DMS 273 (cell line): ENCODE measurements around the gene IRF2BP1.

Experiments
- DNase-seq: peaks from one replicate; lab custom pipeline; 2025; ENCODE audit not compliant: unreplicated experiment; lab: John Stamatoyannopoulos, UW

The IRF2BP1 gene

DNA sequence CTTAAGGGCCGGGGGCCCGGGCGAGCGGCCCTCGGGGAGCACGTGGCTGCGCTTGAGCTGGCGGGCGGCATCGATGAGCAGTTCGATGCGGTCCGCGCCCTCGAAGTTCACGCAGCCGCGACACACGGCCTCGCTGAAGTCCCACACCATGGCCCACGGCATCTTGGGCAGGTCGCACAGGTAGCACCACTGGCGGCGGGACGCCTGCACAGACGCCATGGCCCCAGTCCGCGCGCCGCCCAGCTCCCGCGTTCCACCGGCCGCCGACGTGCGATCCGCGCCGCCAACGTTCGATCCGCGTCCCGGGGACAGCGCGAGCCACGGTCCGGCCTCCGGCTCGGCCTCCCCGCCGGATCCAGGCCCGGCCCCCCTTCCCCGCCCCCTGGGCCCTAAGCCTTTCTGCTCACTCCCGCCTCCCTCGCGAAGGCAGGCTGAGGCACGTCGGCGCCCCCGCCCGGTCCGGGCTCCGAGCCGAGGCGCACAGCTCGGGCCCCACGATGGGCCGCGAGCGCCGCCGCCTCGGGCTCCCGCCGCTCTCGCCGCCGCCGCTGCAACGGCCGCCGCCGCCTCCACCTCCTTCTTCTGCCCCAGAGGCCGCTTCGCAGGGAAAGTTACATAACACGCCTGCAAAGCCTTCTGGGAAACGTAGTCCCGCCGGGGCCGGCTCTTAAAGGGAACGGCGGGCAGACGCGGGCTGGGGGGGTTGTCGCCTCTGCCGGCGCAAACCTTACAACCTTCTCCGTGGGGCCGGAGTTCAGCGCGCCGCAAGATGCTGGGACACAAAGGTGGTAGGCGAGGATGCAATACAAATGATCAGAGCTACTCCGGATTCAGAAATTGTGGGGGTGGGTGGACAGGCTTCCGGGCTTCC, at the start of gene IRF2BP1:
Gene IRF2BP1, minus strand, starts transcription at position 586 of the 871 bp plus-strand sequence. Its CDS starts 367 bp downstream, at position 219.
- peak; percentile 97 for DNase-seq

DNA sequence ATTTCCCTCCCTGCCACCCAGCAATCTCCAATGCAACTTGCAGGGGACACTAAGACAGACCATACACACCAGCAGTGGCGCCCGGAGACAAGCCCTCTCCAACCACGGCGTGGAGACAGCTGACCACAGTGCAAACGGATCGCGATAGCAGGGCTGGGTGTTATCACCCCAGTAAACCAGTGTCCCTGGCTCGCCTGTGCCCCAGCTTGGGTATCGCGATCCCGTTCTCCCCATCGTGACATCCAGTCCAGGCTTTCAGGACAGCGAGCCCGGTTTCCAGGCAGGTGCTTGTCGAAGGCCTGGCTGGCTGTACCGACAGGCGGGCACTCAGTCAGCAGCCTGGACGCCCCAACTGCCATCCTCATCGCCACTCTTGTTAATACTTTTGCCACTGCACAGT, 49.3 kb upstream of the IRF2BP1 start:
- no peak for DNase-seq

GRCh38 chr19:45934551-45935230, 48.8 kb upstream of the IRF2BP1 start:
- no peak for DNase-seq

GRCh38 chr19:45933759-45934158, 47.8 kb upstream of the IRF2BP1 start:
- no peak for DNase-seq

DNA sequence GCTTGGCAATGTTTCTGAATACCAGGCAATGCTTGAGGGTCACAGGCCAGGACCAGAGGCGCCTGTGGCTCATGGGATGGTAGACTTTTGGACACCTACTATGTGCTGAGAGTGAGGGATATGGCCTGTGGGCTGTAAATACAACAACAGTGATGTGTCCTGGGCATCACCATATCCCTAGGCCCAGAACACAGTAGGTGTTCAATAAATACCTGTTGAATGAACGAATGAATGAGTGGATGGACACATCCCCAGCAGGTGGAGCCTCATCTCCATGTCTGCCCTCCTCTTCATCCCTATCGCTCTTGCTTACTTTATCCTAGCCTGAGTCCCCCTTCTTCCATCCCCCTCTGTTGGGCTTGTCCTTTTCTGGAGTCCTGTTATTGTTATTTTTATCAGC, 45.1 kb upstream of the IRF2BP1 start:
- DNase-seq: no peak

DNA sequence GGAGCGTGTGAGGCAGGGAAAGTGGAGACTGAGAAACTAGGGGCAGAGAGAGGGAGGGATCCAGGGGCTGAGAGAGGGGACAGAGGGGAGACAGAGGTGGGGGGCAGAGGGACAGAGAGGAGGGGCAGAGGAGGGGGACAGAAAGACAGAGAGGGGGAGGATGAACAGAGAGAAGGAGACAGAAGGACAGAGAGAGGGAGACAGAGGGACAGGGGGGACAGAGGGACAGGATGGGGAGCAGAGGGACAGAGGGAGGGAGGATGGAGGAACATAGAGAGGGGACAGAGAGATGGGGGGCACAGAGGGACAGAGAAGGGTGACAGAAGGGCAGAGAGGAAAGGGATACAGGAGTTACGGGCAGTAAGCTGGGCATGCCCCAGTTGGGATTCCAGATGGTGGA, 43.3 kb upstream of the IRF2BP1 start:
- no peak for DNase-seq

DNA sequence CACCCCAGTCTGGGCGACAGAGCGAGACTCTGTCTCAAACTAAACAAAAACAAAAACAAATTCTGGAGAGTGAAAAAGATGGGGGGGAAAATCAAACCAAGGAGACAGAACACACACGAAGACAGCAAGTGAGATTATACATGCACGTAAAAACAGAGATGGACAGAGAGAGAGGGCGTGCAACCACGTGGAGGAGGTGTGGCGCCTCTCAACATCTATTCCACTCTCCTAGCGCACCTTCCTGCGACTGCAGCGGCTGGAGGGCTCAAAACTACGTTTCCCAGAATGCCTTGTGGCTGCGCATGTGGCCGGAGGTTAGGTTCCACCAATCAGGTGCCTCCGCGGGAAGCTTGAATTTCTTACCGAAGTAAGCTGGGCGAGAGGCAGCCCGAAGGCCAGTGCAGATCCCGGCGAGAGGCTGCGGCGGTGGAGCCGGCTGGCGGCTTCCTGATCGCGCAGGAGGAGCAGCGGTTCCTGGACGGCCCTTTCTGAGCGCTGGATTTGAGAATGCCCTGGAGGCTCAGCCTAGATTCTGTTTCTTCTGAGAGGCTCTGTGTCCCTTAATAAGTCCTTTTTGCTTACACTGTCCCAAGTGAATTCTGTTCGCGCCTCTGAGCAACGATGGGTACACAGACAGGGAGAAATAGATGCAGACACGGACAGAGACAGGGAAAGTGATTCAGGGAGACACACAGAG, 41.8 kb upstream of the IRF2BP1 start:
- DNase-seq: peak; percentile 99

GRCh38 chr19:45924891-45925447, 39.0 kb upstream of the IRF2BP1 start:
- DNase-seq: no peak

GRCh38 chr19:45922281-45922680, 36.3 kb upstream of the IRF2BP1 start:
- DNase-seq: peak; percentile 47

- no peak for DNase-seq
Observed at GRCh38 chr19:45920458-45920857, 34.5 kb upstream of the IRF2BP1 start.

- no peak for DNase-seq
Observed at GRCh38 chr19:45919678-45920077, 33.7 kb upstream of the IRF2BP1 start.

GRCh38 chr19:45918721-45919120, 32.8 kb upstream of the IRF2BP1 start:
- no peak for DNase-seq

GRCh38 chr19:45917421-45918091, 31.6 kb upstream of the IRF2BP1 start:
- DNase-seq: no peak

DNA sequence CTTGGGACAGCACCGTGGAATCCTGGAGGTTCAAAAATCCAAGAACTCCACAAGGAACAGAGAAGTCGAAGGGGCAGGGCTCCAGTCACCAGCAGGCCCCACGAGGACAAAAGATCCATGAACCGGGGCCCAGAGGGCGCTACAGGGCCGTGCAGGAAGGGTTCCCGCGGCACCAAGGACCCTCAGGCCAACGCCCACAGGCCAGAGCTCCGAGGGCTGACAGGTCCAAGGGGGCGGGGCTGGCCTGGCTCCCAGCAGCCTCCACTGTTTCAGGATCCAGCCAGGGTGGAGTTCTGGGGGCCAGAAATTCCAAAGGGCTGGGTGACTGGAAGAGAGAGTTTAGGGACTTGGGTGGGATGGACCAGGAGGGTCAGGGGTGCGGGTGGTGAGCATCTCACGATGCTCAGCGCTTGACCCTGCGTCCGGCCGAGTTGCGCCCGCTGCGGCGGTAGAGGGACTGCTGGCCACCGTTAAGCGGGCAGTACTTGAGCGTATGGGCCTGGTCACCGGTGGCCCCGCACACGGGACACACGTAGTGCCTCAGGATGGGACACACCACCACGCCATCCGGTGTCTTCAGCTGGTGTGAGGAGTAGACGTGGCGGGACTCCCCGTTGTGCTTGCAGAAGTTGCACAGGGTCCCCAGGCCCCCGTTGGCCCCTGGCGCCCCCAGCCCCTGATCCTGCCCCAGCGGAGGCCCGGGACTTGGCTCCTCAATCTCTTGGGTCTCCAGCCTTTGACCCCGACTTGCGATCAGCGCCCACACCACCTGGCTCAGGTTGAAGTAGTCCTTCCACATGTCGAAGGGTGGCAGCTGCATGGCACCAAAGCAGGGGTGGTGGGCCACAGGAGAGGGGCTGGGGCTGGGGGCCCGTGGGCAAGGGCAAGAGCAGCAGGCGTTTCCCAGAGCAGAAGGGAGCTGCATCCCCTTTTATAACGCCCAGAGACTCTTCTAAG, 28.2 kb upstream of the IRF2BP1 start, which contains the start of gene NANOS2:
Gene NANOS2, minus strand, starts transcription at position 905 of the 957 bp plus-strand sequence. Its CDS starts 85 bp downstream, at position 820.
- peak; percentile 64 for DNase-seq

- DNase-seq: no peak
Observed at GRCh38 chr19:45911291-45911690, 25.4 kb upstream of the IRF2BP1 start.

DNA sequence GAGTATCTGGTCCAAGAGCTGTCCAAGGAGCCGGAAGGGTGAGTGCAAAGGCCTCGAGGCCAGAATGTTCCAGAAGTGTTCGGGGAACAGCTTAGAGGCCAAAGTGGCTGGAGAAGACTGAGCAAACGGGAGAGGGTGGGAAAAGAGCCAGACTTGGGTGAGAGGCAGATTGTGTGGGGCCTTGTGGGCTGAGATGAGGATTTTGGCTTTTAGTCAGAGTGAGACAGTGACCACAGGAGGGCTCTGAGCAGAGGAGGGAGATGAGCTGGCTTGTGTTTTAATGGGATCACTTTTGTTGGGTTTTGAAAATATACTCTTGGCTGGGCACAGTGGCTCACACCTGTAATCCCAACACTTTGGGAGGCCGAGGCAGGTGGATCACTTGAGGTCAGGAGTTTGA, 23.0 kb upstream of the IRF2BP1 start:
- no peak for DNase-seq

GRCh38 chr19:45906221-45906620, 20.3 kb upstream of the IRF2BP1 start:
- DNase-seq: no peak

DNA sequence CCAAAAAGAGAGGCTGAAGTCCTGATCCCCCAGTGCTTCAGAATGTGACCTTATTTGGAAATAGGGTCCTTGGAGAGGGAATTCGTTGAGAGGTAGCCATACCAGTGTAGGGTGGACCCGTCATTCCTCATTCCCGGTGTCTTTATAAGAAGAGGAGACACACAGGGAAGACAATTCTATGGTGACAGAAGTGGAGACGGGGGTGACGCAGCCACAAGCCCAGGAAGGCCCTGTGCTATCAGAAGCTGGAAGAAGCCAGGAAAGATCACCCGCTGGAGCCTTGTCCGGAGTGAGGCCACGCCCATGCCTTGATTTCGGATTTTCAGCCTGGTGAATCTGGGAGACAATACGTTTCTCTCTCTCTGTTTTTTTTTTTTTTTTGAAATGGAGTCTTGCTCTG, 19.1 kb upstream of the IRF2BP1 start:
- no peak for DNase-seq
